ENCODE measurements around the gene FBXL17. TPM values are rescaled to one million over a fixed set of nuclear protein-coding genes. Genes with fewer than 3 reads are reported as not detected.

FBXL17 gene
- total RNA-seq, 1 experiment from 2014 or later, result 5.3 TPM

- no peak overlapping the region for H2AFZ ChIP-seq (ENCODE audit: low read length)
- H2BK120ac ChIP-seq (ENCODE audit: low read depth, low read length, poor library complexity, severe bottlenecking), result no peak overlapping the region
- no peak overlapping the region for H3K4me3 Mint-ChIP-seq
- no peak overlapping the region for H4K5ac ChIP-seq (ENCODE audit: insufficient read length, low read depth, low read length)
- no peak for TF ChIP-seq CTCF (conservative IDR thresholded peaks at IDR 0.05)
- no peak overlapping the region for H2BK5ac ChIP-seq (ENCODE audit: insufficient read length, low read length)
- no peak overlapping the region for H4K91ac ChIP-seq (ENCODE audit: insufficient read length, low read depth, low read length)
- H3K79me1 ChIP-seq (ENCODE audit: insufficient read depth, low read depth, low read length, poor library complexity, severe bottlenecking), result no peaks in the 10 kb centered on the region
- H3K9me3 ChIP-seq (ENCODE audit: control insufficient read depth, low read depth, low read length), result no peaks in the 10 kb centered on the region
- H3K4me1 Mint-ChIP-seq, result 0 out of 4 replicates have a peak, but pooled peaks cover 0 to 2% of the 10 kb centered on the region in 2 experiments
- H2AK5ac ChIP-seq (ENCODE audit: insufficient read length, low read length), result no peak overlapping the region
- H3K4me1 ChIP-seq (ENCODE audit: insufficient read depth, low read length), result no peaks in the 10 kb centered on the region
- H3K27ac Mint-ChIP-seq, result no peak overlapping the region
- H2BK12ac ChIP-seq (ENCODE audit: insufficient read length, low read depth, low read length), result no peak overlapping the region
- no peak overlapping the region for H2BK15ac ChIP-seq (ENCODE audit: low read depth, low read length)
- no peaks in the 10 kb centered on the region for H3K9me3 Mint-ChIP-seq
- no peaks in the 10 kb centered on the region for H3K27me3 ChIP-seq (ENCODE audit: insufficient read depth, low read length)
- H3K36me3 Mint-ChIP-seq (ENCODE audit: insufficient read depth in 1 of 3, low read depth in 3 of 3), result no peaks in the 10 kb centered on the region
- H3K18ac ChIP-seq (ENCODE audit: insufficient read length, low read depth, low read length), result no peak overlapping the region
- DNase-seq, result no peak
- H3K14ac ChIP-seq (ENCODE audit: insufficient read depth, low read length), result no peak overlapping the region
- H3K23me2 ChIP-seq (ENCODE audit: insufficient read length, low read depth, low read length, poor library complexity, severe bottlenecking), result no peaks in the 10 kb centered on the region
- no peak overlapping the region for H3K4me2 ChIP-seq (ENCODE audit: insufficient read depth, insufficient read length, low read length)
- no peak overlapping the region for H3T11ph ChIP-seq (ENCODE audit: low read length)
- H3K23ac ChIP-seq (ENCODE audit: insufficient read length, low read depth, low read length), result no peak overlapping the region
- H3K27me3 Mint-ChIP-seq (ENCODE audit: low read depth), result no peaks in the 10 kb centered on the region
- no peak overlapping the region for H4K8ac ChIP-seq (replicated peaks; ENCODE audit: insufficient read length, low read depth, low read length)
- H3K27ac ChIP-seq (ENCODE audit: insufficient read length, low read depth, low read length), result no peak overlapping the region
- no peaks in the 10 kb centered on the region for H3K79me2 ChIP-seq (ENCODE audit: insufficient read depth, low read length)
- H3K56ac ChIP-seq (ENCODE audit: insufficient read length, low read depth, low read length), result no peak overlapping the region
- H3K9ac ChIP-seq (ENCODE audit: extremely low read depth, insufficient read length, low read length), result no peak overlapping the region
- no peaks in the 10 kb centered on the region for H4K20me1 ChIP-seq (ENCODE audit: control insufficient read depth, insufficient read depth, insufficient read length)
- no peak overlapping the region for H2BK20ac ChIP-seq (ENCODE audit: low read depth, low read length, poor library complexity, severe bottlenecking)
- no peak overlapping the region for H3K4ac ChIP-seq (ENCODE audit: low read depth, low read length)
Measured at GRCh38 chr5:108143581-108143980, 238.3 kb downstream of the FBXL17 start.
